ENCODE results near the gene CHRND.

The CHRND gene

DNA sequence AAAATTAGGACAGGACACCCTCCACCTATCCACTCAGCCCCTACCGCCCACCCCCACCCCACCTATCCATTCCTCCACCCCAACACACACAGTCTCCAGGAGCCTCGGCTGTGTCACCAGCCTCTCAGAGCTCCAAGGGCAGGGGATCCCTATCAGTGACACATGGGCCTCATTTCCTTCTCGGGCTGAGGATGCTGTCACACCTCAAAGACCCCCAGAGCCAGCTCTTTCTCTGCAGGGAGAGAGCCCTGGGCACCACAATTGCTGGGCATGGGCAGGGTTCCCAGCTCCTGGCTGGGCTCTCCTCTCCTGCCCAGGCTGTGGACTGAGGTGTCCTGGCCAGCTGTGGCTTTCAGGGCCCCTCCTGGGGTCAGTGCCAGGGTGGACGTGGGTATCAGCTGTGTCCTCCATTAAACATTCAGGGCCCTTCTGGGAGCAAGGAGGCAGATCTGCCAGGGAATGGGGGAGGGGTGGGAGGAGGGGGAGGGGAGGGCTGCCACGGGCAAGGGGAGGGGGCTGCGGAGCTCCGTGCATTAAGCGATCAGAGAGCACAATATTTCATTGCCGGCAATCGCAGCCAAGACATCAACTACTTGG is 24.1 kb upstream of the CHRND start:
- intact Hi-C loops (cut with DNase I), result no loop called here
- no peak for DNase-seq

DNA sequence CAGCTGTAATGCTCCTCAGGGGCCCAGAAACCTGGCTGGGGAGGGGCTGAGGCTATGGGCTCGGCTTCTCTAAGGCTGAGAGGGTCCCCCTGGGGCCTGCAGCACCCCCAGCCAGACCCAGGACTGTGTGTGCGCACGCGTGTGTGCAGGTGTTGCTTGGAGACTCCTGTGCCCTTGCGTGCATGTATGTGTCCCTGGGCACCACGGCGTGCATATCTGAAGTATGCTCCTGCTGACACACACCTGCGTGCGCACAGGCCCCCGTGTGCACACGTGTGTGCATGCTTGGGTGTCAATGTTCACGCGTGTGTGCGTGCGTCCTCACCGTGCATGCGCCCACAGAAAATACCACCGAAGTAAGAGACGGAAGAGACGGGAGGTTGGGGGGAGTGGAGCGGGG is 23.4 kb upstream of the CHRND start:
- no peak for DNase-seq
- intact Hi-C loops (cut with DNase I), result no loop called here

DNA sequence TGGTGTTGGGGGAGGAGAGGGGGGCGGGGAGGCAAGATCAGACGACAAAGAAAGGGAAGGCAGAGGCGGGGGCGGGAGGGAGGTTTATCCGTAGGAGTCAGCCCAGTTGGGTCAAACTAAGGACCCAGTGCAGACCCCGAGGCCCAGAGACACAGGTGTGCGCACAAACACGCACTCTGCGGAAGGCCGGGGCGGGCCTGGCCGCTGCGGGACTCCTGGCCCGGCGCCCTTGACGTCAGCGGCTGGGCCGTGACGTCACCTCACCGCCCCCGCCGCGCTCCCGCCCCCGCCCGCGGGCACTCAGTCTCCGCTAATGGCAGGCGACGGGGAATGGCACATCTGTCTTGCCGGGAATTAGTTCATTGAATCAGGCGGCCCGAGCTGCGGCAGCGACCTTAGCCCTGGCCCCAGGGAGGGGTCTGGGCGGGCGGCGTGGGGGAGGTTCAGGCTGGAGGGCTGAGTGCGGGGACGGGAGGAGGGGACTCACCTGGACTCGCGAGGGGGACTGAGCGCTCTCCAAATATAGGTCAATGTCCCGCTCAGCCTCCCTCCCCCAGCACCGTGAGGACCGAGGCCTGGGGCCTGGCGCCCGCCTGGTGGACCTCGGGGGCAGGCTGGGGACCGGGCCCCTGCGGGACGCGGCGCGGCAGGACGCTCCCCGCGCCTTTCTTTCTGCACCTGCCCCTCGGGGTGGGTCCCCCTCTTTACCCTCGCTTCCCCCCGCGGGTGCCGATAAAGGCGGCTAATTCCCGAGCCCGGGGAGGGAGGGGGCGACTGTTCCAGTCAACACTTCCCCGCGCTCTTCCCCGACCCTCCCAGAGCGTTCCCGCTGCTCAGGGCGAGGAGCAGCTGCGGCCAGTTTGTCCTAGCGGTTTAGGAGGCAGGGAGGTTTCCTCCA is 22.8 kb upstream of the CHRND start:
- peak in 7 of 10 donors; percentile 20 to 91 (median 47) for DNase-seq
- intact Hi-C loops (cut with DNase I), result no loop called here

DNA sequence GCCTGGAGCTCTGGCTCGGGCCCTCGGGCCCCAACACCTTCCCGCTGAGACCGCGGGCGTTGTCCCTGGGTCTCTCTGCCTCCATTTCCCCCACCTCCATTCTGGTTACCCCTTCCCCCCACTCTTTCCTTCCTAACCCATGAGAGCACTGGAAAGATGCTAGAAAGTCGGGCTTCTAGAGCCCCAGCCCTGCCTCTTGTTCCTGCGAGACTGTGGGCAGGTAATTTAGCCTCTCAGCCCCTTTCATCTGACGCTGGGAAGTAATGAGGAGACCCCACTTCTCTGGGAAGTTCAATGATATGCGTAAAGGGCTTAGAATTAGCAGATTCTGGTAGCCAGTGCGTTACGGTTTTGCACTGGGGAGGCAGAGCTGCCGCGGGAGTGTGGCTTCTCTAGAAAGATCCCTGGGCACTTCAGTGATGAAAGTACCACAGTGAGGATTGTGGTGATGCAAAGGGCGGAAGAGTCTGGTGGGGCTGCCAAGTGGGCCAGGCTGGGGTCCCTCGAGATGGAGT is 22.1 kb upstream of the CHRND start:
- intact Hi-C loops (cut with DNase I), result no loop called here
- no peak for DNase-seq

DNA sequence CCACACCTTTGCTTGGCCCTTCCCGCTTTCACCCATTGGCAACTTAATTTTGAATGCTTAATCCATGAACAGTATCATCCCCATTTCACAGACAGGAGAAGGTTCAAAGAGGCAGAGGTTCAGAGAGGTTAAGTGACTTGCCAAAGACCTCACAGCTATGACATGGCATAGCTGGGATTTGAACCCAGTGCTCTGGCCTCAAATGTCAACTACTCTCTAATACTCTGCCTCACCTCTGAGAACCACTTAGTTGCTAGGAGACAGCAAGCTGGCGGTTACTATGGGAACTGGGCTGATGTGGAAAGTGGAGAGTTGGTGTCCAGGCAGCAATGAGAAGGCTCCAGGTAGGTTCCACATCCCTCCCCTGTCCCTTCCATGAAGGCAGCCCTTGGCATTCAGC is 21.5 kb upstream of the CHRND start:
- intact Hi-C loops (cut with DNase I), result no loop called here
- no peak for DNase-seq

DNA sequence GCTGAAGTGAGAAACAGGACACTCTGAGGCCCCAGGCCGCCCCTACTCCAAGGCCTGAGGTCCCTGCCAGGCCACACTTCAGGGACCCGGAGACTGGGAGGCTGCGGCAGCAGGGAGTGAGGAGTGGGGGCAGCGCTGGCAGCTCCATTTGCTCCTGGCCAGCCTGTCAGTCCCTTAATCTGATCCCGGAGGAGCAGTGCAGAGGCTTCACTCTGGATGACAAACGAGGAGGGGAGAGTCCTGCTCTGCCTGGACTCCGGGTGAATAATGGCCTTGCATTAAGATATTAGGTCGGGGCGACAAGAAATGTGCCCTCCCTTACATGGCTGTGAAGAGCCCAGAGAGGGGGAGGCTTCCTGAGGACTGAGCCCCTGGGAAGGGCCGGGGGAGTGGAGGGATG is 20.1 kb upstream of the CHRND start:
- intact Hi-C loops (cut with DNase I), result no loop called here
- DNase-seq, result no peak

DNA sequence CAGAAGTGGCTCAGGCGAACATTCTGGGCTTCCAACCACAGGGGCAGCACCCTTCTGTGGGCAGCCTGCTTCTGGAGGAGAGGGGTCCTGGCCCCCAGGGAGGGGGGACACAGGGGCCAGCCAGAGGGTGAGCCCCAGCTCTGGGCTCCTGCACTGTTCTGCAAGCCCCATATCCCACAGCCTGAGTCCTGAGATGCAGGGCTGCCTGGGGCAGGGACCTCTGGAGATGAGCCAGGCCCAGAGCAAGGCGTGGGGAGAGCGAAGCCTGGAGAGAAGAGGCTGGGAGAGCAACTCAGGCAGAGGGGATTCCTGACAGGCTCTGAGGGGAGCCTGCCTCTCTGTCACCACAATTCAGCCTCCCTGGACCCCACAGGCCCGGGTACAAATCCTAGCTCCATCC is 19.3 kb upstream of the CHRND start:
- DNase-seq, result no peak
- intact Hi-C loops (cut with DNase I), result no loop called here

DNA sequence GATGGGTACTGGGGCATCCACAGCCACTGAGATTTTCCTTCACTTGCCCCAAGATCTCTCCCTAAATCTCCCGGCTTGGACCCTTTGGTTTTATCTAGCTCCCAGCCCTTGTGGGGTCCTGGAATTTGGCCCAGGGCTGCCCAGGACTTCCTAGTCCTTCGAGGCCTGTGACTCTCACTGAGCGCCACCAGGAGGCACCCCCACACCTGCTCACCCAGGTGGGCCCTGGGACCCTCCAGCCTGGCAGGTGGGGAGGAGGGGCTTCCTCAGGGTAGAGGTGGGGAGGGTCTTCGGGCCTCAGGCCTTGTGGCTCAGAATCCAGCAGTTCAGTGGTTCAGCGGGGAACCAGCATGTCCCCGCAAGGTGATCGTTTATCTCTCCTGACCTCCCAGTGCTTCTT is 17.7 kb upstream of the CHRND start:
- no peak for DNase-seq
- intact Hi-C loops (cut with DNase I), result no loop called here

DNA sequence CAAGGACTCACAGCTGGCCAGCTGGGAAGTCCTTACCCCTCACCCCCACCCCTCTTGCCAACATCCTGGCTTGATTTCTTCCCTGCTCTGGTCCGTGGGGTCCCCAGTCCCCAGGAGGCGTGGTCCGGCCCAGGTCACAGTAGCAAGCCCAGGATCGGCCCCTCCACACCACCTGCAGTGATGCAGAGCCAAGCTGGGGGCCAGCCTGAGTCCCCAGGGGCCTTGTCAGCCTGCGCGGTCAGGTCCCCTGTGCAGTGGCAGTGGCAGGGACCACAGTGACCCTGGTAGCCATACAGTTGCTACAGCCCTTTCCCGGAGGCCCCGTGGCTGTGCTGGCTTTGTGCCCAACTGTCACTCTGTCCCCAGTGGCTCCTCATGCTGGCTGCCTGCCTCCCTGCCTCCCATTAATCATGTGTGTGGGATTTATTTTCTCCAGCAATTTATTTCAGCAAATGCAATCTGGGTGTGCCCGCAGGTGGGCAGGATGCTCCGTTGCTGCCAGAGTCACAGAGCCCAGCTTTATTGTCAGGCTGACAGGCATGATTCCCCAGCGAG is 14.5 kb upstream of the CHRND start:
- intact Hi-C loops (cut with DNase I), result no loop called here
- DNase-seq, result peak in 1 of 10 donors; percentile 30

DNA sequence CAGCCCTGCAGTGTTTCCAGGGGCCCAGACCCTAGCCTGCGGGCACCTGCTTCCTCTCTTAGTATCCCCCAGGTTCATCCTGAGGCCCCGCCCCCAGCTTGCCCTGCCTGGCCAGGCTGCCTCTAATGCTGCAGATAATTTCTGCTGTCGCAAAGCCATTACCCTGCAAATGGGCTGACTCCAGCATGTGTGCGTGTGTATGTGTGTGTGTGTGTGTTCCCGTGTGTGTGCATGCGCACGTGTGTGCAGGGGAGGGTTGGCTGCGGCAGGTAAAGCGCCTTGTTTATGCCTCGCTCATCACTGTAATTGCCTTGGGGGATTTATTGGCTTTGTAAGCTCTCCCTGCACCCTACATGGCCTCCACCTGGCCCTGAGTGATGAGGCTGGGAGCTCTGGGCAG is 13.4 kb upstream of the CHRND start:
- intact Hi-C loops (cut with DNase I), result no loop called here
- no peak for DNase-seq

DNA sequence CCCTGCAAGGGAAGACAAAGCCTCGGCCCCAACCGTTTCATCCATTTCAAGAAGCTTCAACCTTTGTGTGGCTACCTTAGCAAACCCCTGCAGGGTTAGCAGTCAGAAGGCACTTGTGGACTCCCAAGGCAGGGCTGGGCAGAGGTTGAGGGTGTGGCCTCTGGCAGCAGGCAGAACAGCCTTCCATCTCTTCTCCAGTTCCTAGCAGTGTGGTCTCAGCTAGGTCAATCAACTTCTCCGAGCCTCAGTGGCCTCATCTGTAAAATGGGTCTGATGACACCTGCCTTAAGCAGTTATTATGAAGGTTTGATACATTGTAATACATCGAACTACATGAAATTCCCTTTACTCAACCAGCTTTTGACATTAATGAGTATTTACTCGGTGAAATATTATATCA is 12.6 kb upstream of the CHRND start:
- intact Hi-C loops (cut with DNase I), result no loop called here
- DNase-seq, result no peak

DNA sequence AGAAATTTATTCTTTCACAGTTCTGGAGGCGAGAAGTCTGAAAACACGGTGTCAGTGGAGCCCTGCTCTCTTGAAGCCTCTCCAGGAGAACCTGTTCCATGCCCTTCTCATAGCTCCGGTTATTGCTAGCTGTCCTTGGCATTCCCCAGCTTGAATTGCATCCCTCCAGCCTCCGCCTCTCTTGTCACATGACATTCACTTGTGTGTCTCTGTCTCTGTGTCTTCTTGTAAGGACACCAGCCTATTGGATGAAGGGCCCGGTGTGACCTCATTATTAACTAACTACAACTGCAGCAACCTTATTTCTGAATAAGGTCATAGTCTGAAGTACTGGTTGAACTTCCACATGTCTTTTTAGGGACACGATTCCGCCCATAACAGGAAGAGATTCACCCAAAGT is 10.3 kb upstream of the CHRND start:
- intact Hi-C loops (cut with DNase I), result no loop called here
- no peak for DNase-seq

DNA sequence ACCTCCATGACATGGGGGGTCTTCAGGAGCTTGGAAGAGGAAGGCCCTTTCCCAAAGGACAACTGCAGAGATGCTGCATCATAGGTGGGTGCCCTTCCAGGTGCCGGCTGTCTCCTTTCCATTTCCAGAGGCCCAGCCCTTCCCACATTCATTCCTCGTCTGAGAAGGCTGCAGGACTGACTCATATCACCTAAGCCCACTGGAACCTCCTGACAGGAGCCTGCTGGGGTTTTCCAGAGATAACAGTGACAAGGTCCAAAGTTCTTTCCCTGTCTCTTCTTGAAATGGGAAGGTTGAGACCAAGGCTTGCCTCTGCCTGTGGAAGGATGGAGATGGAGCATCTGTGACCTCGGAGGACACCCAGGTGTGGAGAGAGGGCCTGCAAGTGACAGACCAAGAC is 9.4 kb upstream of the CHRND start:
- no peak for DNase-seq
- intact Hi-C loops (cut with DNase I), result no loop called here

DNA sequence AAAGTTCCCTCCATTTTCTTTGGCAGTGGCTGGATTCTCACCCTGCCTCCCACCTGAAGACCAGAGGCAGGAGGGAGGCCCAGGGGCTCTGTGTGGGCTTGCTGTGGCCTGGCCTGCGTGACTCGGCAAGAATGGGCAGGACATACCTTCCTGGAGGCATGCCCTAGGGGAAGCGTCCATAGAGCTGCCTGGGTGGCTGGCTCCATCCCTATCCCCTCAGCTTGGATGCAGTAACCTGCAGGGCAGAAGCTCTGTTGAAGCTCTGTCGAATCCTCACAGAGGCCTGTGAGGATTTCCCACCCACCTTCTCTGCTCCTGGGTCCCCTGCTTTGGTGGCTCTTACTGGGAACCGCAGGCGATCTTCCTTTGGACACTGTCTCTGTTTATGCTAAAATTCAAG is 7.1 kb upstream of the CHRND start:
- intact Hi-C loops (cut with DNase I), result no loop called here
- DNase-seq, result no peak

DNA sequence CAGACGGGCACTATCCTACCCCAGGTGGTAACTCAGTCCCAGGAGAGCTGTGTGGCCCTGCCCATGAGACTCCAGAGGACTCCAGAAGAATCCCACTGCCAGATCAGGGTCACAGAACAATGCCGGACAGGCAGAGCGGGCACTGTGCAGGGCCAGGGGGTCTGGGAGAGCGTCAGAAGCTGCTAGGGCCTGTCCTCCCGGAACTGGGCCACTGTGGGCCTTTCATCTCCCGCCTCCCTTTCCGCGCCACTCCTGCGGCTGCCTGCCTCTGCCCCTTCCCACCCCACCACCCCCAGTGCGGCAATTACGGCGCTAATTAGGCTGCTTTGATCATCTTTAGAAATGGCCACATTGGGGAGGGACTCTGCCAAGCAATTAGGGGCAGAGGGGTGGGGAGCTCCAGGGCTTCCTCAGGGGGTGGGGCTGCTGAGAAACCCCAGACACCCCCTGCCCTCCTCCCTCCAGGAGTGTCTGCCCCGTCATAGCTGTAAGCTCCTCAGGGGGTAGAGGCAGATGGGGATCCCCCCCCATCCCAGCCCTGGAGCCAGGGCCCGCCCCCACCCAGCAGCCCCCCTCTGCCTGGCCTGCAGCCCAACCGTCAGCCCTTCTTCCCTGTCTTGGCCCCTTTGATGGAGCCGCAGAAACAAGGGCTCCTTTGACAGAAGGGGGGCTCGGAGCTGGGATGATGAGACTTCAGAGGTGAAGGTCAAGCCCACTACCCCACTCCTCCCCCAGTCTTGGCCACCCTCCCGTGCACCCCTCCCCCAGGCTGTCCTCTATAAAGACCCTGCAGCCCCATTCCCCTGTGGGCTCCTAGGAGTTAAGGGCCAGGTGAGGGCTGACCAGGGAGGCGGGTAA is 6.2 kb upstream of the CHRND start, which contains the start of gene PRSS56:
TSS of gene PRSS56 (plus strand) at position 808 of the 858 bp plus-strand sequence. CDS start 211 bp downstream, outside the sequence.
- intact Hi-C loops (cut with DNase I), result loop anchor here (5.0 kb wide), 1 partner anchor 613 kb away; no protein-coding TSS in a partner anchor
- no peak for DNase-seq

DNA sequence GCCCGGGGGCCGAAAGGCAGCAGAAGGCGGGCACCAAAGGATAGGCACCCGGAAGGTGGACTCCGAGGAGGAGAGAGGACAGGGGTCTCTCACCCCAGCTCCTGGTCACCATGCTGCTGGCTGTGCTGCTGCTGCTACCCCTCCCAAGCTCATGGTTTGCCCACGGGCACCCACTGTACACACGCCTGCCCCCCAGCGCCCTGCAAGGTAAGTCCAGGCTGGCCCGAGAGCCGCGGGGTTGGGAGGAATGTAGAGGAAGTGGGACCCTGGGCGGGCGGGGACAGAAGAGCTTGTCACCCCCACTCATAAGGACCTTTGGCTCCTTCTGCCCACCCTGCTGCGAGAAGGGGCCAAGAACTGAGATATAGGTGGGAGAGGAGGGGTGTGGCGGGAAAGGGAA is 5.5 kb upstream of the CHRND start:
- intact Hi-C loops (cut with DNase I), result loop anchor here (5.0 kb wide), 1 partner anchor 613 kb away; no protein-coding TSS in a partner anchor
- no peak for DNase-seq

DNA sequence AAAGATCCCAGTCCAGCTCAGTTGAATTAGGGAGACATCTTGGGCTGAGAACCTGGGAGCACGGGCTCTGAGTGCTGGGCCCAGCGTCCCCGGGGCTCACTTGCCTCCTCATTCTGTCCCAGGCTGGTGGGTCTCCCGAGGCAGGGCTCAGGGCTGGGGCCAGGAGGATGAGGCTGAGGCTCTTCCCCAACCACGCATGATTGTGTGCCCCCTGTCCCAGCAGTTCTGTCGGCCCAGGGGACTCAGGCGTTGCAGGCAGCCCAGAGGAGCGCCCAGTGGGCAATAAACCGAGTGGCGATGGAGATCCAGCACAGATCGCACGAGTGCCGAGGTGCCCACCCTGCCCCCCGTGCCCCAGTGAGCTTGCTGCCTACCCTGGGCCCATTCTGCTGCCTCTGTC is 4.9 kb upstream of the CHRND start:
- intact Hi-C loops (cut with DNase I), result loop anchor here (5.0 kb wide), 1 partner anchor 614 kb away; no protein-coding TSS in a partner anchor
- DNase-seq, result no peak

DNA sequence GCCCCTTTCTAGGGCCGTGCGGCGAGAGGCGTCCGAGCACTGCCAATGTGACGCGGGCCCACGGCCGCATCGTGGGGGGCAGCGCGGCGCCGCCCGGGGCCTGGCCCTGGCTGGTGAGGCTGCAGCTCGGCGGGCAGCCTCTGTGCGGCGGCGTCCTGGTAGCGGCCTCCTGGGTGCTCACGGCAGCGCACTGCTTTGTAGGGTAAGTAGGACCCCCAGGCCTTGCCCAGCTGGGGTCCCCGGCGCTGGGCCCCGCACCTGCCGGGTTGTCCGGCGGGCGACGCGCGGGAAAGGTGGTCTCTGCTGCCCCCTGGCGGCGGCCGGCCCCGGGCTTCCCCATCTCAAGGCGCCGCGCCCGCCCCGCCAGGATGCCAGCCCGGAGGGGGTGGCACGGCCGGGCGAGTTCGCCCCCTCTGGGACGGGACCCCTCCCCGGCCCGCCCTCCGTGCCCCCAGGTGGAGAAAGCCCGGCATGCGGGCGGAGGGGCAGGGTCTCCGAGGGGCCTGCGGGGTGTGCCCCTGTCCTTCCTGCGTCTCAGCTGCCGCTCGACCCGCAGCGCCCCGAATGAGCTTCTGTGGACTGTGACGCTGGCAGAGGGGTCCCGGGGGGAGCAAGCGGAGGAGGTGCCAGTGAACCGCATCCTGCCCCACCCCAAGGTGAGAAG is 3.9 kb upstream of the CHRND start:
- intact Hi-C loops (cut with DNase I), result loop anchor here (1.0 to 5.0 kb wide), 2 partner anchors 76 to 615 kb away; no protein-coding TSS in a partner anchor
- peak in 6 of 10 donors; percentile 60 to 95 (median 72) for DNase-seq

DNA sequence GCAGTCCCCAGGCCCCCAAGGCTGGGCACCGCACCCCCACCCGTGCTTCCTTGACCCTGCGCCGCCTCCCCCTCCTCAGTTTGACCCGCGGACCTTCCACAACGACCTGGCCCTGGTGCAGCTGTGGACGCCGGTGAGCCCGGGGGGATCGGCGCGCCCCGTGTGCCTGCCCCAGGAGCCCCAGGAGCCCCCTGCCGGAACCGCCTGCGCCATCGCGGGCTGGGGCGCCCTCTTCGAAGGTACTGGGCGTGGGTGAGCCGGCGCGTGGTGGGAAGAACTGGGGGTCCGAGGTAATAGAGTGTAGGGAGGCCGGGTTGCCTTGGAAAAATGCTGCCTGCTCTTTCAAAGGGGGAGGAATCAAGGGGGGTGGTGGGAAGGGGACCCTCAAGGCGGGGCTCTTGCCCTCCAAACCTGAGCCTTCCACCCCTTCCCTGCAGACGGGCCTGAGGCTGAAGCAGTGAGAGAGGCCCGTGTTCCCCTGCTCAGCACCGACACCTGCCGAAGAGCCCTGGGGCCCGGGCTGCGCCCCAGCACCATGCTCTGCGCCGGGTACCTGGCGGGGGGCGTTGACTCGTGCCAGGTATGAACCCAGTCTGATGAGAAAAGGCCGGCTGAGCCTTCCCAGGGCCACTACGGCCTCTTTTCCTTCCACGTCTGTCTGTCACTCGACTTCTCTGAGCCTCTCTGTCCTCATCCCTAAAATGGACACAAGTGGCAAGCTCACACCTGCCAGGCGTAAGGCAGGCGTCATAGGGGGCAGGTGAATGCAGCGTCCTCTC is 3.1 kb upstream of the CHRND start:
- intact Hi-C loops (cut with DNase I), result loop anchor here (1.0 to 5.0 kb wide), 2 partner anchors 77 to 616 kb away; no protein-coding TSS in a partner anchor

More for the DNA sequence above, 3.1 kb upstream of the CHRND start:
- no peak for DNase-seq
